Activated CD4-positive, alpha-beta T cell treated with anti-CD3 and anti-CD28 coated beads, Interleukin-2, Interleukin-6, amounts not matched to agents 100 ng/mL and 50 ng/mL, durations not matched to agents 16 hours and 8 hours (primary cell): ENCODE measurements around the gene AATK.

Experiments used
- DNase-seq: peaks from one replicate; pipeline ENCODE4 v3.0.0-alpha.2; 2020

AATK gene

GRCh38 chr17:81181811-81182185 lies 15.8 kb upstream of the AATK start:
- no peak for DNase-seq

GRCh38 chr17:81180836-81181810 lies 15.1 kb upstream of the AATK start:
- no peak for DNase-seq

- DNase-seq: no peak
Observed at GRCh38 chr17:81179861-81180260, 13.8 kb upstream of the AATK start.

GRCh38 chr17:81179220-81179619 lies 13.2 kb upstream of the AATK start:
- no peak for DNase-seq

GRCh38 chr17:81178136-81179091 lies 12.4 kb upstream of the AATK start:
- DNase-seq: no peak

- no peak for DNase-seq
Observed at GRCh38 chr17:81176666-81177065, 10.6 kb upstream of the AATK start.

- DNase-seq: no peak
Observed at GRCh38 chr17:81173762-81174155, 7.7 kb upstream of the AATK start.

GRCh38 chr17:81173052-81173761 lies 7.2 kb upstream of the AATK start:
- no peak for DNase-seq

GRCh38 chr17:81171941-81172340 lies 5.9 kb upstream of the AATK start:
- DNase-seq: no peak

GRCh38 chr17:81170727-81171494 lies 4.9 kb upstream of the AATK start:
- no peak for DNase-seq

- DNase-seq: no peak
Observed at GRCh38 chr17:81169870-81170309, 3.9 kb upstream of the AATK start.

GRCh38 chr17:81167638-81168037 lies 1.6 kb upstream of the AATK start:
- DNase-seq: no peak

- DNase-seq: no peak
Observed at GRCh38 chr17:81167194-81167524, 1.1 kb upstream of the AATK start.

GRCh38 chr17:81165246-81166032 lies 582 bp downstream of the AATK start, which contains the start of gene PVALEF:
Gene PVALEF, plus strand, starts transcription at chr17:81165507. Its CDS starts 15,720 bp downstream, at chr17:81181227.
- DNase-seq: no peak

GRCh38 chr17:81164371-81165245 lies 1.4 kb downstream of the AATK start:
- DNase-seq: no peak

GRCh38 chr17:81163703-81164370 lies 2.2 kb downstream of the AATK start:
- no peak for DNase-seq

- no peak for DNase-seq
Observed at GRCh38 chr17:81163051-81163695, 2.8 kb downstream of the AATK start.

- no peak for DNase-seq
Observed at GRCh38 chr17:81162491-81162890, 3.5 kb downstream of the AATK start.

- DNase-seq: no peak
Observed at GRCh38 chr17:81161972-81162371, 4.0 kb downstream of the AATK start.
